HG03039 (cell line): ENCODE measurements around the gene ABT1.

Experiments
- ATAC-seq: cut with Tn5 transposase; IDR thresholded peaks from one replicate; pipeline ENCODE4 v1.9.1; 2021; ENCODE audit warnings: mild to moderate bottlenecking, moderate library complexity; ENCODE audit not compliant: unreplicated experiment

Gene ABT1

DNA sequence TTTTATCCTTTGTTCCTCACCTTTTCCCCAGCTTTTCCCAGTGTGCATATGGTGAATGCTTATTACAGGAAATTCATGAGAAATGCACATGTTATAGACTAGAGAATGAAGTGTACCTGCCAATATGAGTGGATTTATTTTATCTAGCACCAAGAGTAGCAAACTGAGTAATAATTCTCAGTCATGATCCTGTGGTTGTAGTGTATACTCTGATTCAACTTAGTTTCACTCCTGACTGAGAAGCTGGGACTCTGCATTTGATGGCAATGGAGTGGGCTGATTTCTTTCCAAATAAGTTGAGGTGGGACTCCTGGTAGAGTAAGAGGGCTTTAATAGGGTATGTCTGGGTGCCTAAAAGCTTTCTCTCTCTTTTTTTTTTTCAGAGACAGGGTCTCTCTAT, 4.0 kb downstream of the ABT1 start:
- ATAC-seq: no peak

DNA sequence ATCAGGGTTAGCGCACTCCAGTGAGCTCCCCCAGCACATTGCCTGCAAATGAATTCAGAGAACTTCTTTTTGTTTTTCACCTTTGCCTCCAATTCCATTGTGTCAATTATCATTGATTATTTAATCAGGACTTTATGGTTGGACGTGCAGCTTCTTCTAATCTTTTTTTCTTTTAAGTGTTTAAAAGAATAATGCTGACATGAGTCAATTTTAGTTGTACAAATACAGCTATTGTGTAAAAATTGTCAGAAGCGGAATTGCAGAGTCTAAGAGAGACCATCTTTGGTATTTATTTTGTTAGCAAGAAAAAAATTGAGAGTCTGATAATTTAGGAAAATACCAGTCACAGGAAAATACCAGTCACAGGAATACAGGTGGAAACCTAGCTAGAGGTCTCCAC, 5.5 kb downstream of the ABT1 start:
- no peak for ATAC-seq

DNA sequence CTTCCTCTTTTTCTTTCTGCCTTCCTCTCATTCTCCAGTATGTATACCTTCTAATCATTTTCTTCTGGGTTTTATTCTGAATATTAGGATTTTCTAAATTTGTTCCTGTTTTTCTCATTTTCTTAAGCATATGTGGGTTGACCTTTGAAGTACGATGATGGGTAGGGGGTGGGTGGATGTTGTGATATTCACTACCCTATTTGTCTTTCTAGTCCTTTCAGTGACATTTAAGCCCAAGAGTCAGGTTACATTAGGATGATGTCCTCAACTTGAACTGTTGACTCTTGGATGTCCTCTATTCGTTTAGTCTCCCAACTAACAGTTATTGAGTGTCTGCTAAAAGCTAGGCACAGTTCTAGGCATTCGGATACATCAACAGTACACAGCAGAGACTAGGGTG, 7.3 kb downstream of the ABT1 start:
- ATAC-seq: no peak

DNA sequence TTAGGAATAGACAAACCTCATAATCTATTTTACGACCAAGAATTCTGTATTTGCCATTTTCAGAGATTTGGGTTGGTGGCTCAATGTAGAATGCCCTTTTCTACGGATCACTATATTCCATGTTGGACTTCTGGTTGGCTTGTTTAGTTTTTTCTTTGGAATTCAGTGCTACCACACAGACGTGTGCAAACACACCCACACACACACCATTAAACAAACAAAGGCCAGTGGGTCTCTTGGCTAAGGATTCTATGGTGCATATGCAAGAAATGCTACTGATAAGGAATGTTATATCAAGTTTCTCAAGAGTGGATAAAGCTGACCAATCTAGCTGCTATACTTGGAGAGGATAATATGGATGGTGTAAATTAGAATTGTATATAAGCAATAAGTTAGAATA, 8.0 kb downstream of the ABT1 start:
- no peak for ATAC-seq

DNA sequence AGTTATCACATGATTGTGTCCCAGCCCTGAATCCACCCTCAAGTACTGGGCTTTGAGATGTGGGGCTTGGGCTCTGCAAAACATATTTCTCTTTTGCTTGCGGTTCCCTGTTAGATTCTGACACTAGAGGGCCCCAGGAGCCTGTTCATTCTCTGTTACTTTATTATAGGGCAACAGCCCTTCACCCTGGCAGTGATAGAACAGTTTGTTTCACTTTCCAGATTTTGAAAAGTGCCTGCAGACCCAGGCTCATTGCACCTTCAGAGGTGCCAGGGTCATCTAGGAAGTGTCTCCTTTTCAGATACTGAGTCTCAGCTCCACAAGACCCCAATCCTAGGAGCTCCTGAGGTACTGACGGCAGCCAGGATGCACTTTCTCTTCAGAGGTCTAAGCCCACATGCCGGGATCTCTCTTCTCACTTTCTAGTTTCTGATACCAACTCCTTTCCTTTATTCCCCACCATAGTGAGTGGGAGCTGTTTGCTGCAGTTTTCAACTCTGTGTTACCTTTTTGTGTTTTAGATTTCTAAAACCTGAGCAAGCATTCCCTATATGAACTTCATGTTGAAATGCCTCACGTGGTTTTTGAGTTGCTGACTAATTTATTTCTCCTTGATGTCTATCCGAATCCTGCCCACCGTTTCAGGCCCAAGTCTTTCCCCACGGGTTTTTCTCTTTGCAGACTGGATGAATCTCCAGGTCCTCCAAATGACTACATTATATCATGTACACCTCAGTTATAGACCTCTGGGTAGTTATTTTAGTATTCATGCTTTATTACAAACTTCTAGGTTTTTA, 10.9 kb downstream of the ABT1 start:
- ATAC-seq: no peak

DNA sequence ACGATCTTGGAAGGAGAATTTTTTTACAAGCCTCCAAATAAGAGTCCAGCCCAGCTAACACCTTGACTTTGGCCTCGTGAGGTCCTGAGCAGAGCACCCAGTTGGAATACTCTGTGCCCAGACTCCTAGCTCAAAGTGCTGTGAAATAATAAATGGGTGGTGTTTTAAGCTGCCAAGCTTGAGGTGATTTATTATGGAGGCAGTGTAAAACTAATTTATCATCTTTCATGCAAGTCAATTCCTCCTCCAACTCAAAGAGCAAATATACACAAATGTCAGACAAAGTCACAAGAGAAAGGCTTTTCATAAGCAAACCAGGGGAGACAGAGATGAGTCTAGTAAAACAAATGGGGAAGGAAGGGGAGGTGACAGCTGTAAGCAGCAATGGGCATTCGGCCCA, 12.7 kb downstream of the ABT1 start:
- no peak for ATAC-seq

DNA sequence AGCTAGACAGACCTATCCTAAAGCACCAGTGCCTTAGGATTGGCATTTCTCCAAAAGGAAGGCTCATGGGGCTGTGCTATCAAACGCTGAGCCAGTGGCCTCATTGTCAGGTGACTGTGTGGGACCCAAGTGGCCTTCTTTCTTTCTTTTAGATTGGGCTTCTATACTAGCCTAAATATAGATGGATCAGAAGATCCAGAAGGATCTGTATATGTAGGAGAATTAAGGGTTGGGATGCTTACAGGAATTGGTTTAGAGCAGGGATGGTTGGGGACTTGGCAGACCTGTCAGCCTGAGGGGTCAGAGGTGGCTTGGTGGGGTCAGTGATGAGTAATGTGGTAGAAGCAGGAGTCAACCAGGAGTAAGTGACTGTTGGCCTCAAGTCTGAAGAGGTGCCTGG, 14.8 kb downstream of the ABT1 start:
- no peak for ATAC-seq

DNA sequence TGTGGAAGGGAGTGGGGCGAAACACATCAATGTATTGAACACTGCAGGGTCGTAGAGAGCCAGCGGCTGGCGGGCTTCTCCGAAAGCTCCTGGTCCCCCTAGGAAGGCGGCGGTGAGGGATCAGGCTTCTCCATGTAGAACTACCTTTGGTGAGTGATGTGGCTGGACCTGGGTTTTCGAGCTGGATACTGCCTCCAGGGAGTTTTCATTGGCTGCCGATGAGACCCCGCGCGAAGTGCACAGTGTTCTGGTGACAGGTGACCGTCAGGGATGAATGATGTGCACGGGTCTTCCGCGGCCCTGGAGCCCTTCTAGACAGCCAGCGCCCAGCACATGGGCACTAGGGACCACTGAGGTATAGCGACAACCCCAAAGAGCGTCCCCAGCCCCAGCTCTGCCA, 16.4 kb downstream of the ABT1 start:
- ATAC-seq: no peak

DNA sequence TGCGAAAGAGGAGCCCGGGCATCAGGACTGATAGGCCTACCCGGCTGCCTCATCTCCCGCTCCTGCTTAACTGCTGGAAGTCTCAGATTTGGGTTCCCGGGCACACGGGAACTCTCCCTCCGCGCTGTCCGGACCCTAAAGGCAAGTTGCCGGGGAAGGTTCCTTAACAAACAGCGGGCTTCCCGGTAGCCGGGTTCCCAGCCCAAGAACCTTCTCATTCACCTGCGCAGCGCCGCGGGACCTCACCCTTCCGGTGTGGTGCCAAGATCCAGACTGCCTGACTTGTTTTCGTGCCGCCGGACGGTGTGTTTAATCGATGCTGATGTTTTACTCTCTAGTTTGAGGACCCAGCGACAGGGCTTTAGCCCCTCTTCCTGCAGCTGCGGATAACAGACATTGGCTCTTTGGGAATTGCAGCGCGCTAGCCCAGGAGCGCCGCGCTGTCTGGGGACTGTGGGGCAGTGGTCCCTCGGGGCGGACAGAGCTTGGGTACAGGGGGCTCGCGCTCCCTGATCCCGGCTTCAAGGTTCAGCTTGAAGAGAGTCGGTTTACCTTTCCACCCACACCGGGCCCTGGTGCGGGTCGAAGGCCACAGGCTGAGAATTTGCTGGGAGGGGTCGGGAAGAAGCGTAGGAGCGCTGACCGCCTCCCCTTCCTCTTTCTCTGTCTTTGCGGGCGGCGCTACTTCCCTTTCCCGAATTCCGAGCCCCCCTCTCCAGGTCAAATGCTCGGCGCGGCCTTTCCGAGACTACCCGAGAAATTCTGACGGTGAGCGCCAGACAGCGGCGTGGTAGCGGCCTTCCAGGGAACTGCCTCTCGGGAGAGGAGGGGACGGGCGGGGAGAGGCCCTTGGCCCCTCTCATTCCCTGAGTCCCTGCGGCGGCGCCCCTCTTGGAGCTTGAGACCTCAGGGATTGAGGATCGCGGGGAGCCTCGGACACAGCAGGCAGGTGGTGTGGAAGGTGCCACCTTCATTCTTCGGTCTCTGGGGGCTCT, 17.2 kb downstream of the ABT1 start:
- ATAC-seq: no peak

DNA sequence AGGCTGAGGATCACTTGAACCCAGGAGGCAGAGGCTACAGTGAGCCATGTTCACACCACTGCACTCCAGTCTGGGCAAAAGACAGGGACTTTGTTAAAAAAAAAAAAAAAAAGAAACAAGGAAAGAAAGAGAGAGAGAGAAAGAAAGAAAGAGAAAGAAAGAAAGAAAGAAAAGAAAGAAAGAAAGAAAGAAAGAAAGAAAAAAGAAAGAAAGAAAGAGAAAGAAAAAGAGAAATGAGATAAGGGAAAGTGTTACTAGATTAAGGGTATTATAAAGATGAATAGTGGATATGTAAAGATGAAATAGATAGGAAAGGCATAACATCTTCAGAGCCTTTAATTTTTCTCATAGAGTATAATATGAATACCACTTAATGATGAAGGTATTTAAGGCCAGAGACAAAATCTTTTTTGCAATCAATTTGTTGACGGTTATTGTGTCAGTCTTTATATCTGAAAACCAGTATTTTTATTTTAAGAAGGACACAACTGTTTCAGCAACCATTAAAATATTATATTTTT, 26.6 kb downstream of the ABT1 start:
- no peak for ATAC-seq

DNA sequence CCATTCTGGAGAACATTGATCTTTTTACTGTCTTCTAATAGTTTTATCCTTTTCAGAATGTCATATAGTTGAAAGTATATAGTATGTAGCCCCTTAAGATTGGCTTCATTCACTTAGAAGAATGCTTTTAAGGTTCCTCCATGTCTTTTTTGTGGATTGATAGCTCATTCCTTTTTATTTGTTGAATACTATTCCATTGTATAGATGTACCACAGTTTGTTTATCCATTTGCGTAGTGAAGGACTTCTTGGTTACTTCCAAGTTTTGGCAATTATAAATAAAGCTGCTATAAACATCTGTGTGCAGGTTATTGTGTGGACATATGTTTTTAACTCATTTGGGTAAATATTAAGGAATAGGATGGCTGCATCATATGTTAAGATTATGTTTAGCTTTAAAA, 27.8 kb downstream of the ABT1 start:
- no peak for ATAC-seq

DNA sequence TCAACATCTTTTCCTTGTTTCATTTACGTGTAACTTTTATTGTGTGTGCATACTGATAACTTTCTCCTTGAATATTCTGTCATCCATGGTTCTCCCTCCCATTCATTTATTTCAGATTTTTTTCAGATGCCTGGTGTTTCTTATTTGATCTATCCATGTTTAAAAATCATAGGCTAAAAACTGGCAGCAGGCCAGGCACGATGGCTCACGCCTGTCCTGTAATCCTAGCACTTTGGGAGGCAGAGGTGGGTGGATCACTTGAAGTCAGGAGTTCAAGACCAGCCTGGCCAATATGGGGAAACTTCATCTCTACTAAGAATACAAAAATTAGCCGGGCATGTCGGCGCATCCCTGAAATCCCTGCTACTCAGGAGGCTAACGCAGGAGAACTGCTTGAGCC, 31.1 kb downstream of the ABT1 start:
- ATAC-seq: no peak

DNA sequence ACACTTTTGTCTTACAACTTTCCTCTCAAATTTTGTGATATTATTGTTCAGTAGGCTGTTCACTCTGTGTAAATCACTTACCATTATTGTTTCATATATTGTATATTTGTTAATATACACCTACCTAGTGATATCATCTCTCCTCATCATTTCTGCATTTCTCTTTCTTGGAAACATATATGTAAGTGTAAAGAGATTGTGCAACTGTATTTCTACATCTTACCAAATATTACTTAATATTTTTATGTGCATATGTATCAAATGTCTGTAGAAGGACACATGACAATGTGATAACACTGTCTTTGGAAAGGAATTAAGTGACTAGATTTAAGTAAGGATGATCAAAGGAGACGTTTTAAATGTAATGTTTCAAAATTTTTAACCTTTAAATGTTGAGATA, 32.6 kb downstream of the ABT1 start:
- no peak for ATAC-seq

DNA sequence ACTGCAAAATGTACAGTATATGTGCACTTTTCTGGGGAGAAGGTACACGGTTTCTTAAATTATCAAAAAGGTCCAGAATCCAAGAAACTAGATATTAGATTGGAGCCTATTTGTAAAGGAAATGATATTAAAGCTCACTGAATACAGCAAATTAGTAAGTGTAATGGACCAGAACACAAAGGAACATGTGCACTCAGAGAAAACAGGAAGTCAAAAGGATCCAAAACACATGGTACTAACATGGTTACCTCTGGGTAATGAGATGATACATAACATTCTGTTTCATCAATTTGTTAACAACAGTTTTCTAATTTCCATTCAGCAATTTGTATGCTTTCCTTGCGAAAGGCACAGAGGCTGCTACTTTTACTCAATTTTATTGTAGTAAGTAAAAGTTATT, 44.1 kb downstream of the ABT1 start:
- ATAC-seq: no peak

DNA sequence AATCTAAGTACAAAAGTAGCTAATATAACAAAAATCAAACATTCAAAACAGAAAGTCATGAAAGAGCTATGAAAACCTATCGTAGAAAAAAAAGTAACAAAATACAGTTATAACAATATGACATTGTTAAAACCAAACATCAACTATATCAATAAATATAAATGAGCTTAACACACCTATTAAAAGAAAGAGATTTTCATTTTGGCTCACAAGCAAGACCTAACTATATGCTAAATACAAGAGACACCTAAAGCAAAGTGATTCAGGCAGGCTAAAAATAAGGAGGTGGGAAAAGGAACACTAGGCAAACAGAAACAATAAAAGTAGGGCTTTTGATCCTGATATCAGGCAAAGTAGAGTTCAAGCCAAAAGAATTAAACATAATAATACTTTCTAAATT, 49.3 kb downstream of the ABT1 start:
- no peak for ATAC-seq
